Tibial nerve (tissue), 3 donors: ENCODE data around the gene BCAR1.

Source experiments
- POLR2A ChIP-seq, 2 donors: fragments of 450-650 bp; IDR thresholded peaks; one replicate each; pipeline ENCODE4 v1.6.1; 2017; ENCODE audit warnings: antibody characterized with exemption in 2 of 2, mild to moderate bottlenecking in 2 of 2, moderate library complexity in 2 of 2
- TF ChIP-seq, protein P1 (sequence below), 5 experiments: fragments of 200-600 bp in 3 of 5; fragments of 450-650 bp in 2 of 5; sonication (generic) in 3 of 5; IDR thresholded peaks; one replicate each; pipeline ENCODE4 v1.5.1; 2016 to 2019; ENCODE audit warnings: antibody characterized with exemption in 5 of 5, mild to moderate bottlenecking in 3 of 5, moderate library complexity in 2 of 5

DNA sequence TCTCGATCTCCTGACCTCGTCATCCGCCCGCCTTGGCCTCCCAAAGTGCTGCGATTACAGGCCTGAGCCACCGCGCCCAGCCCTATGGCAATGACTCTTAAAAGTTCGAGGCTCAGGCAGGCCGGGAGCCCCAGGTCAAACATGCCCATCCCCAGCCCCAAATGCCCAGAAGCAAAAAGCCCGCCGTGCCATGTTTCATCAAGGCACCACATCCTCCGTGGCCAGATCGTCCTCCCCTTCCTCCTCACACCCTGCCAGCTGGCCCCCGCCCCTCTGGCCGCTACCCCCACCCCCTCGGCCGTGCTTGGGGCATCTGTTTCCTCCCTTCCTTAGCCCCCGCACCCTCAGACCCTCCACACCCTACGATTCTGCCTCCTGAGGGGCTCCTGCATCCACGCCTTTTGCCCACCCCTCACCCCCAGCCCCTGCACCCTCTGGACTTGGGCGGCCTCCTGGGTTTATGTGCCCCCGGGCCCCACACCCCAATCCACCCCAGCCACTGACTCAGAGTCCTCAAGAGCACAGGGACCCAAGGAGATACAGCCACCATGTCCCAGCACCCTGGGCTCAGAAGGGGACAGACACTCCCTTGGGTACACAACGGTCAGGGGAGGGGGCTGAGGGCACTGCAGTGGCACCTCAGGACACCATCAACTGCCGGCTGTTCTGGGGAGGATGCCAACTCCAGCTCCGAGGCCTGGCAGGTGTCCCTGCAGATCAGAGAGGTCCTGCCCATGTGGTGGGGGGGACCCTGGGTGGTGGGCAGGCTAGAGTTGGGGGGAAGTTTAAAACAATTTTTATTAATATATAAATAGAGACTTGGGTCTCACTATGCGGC lies 25.5 kb downstream of the BCAR1 start:
- TF ChIP-seq, protein P1, sequence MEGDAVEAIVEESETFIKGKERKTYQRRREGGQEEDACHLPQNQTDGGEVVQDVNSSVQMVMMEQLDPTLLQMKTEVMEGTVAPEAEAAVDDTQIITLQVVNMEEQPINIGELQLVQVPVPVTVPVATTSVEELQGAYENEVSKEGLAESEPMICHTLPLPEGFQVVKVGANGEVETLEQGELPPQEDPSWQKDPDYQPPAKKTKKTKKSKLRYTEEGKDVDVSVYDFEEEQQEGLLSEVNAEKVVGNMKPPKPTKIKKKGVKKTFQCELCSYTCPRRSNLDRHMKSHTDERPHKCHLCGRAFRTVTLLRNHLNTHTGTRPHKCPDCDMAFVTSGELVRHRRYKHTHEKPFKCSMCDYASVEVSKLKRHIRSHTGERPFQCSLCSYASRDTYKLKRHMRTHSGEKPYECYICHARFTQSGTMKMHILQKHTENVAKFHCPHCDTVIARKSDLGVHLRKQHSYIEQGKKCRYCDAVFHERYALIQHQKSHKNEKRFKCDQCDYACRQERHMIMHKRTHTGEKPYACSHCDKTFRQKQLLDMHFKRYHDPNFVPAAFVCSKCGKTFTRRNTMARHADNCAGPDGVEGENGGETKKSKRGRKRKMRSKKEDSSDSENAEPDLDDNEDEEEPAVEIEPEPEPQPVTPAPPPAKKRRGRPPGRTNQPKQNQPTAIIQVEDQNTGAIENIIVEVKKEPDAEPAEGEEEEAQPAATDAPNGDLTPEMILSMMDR (IDR thresholded peaks at IDR 0.05), result no peak
- no peak for TF ChIP-seq POLR2A (IDR thresholded peaks at IDR 0.05)
